Measurements from ENCODE around the gene TCEAL4. TPM values are rescaled to one million over a fixed set of nuclear protein-coding genes. Genes with fewer than 3 reads are reported as not detected.

The TCEAL4 gene
- polyA plus RNA-seq, 2 of the 4 experiments (the other 2 are of a cell fraction) = 57.2 to 195 TPM

DNA sequence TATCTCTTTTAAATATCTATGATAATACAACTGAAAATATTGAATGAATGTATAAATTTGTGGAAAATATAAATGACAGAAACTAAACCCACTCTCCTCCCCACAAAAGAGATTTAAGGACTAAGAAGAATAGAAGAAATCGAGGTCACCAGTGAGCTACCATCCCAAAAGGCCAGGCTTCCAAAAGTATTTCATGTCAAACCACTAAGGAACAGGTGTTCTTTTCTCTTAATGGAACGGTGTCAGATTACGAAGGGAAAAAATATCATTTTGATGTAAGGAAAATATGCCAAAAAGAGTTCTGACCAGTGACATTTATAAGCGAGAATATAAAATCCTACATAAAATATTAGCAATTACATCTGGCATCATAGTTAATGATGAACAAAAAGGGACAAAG lies 13.6 kb upstream of the TCEAL4 start:
- no peaks in the 10 kb centered on the region for H3K9me3 ChIP-seq
- no peak overlapping the region for H3K4me2 ChIP-seq
- POLR2A ChIA-PET = no interaction called here

DNA sequence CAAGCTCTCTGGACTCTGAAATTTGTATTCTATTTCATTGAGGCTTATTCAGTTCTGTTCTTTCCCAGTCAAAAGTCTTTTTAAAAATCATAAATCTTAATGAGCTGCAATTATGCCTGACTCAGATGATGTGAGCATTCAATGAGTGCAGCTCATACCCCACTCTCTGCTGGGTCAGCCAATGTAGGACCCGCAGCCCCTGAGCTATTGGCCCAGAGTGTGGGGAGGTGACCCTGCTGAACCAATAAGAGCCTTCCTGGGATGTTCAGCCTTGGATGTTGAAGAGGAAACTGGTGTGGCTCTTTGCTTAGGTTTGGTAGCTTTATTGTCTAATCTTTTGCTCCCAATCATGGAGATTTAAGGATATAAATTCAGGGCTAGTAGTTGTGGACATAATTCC lies 12.1 kb upstream of the TCEAL4 start:
- CTCF ChIA-PET = interaction anchor here (0.7 to 1.1 kb wide), 3 partner anchors 15 to 566 kb away, joined by 3 read pairs; no protein-coding TSS in a partner anchor
- Histone ChIP-seq H3K9me3 (no peaks in the 10 kb centered on the region), H3K4me2 (no peak overlapping the region), H3K4me1 (no peaks in the 10 kb centered on the region), H3K4me3 (no peak overlapping the region), H3K27ac (no peak overlapping the region)
- FAIRE-seq (peak; percentile 46), DNase-seq (ENCODE audit: low read depth in 1 of 2, low spot score in 1 of 2) (no peak), ATAC-seq (peak in 1 of 2 experiments; percentile 48; a peak in 1 of 6 replicates)
- WGBS (ENCODE audit: missing lambda C conversion rate) = 71% methylated on average over 1 of the region's 1 CpG
- POLR2A ChIA-PET = no interaction called here
- TF ChIP-seq BCL3 (IDR thresholded peaks at IDR 0.05) = no peak
- no peak for TF ChIP-seq CBX8 (IDR thresholded peaks at IDR 0.05)
- no peak for TF ChIP-seq FOXS1 (CRISPR knock-in tag; IDR thresholded peaks at IDR 0.05)
- no peak for TF ChIP-seq POLR2AphosphoS2 (conservative IDR thresholded peaks at IDR 0.05; ENCODE audit: low read length)
- no peak for TF ChIP-seq KDM5A (IDR thresholded peaks at IDR 0.05)
- no peak for TF ChIP-seq BHLHE40 (IDR thresholded peaks at IDR 0.05; ENCODE audit: low read depth, low read length)
- TF ChIP-seq RCOR1 (IDR thresholded peaks at IDR 0.05; ENCODE audit: low read depth, low read length) = no peak
- TF ChIP-seq JUNB (IDR thresholded peaks at IDR 0.05) = no peak
- no peak for TF ChIP-seq NPAS2 (CRISPR knock-in tag; IDR thresholded peaks at IDR 0.05; ENCODE audit: borderline replicate concordance)
- no peak for TF ChIP-seq NFE2L2 (conservative IDR thresholded peaks at IDR 0.05; ENCODE audit: low read length)
- TF ChIP-seq POLR2A (IDR thresholded peaks at IDR 0.05; ENCODE audit: low read length) = no peak

More for the DNA sequence above, 13.6 kb upstream of the TCEAL4 start:
- Histone ChIP-seq H3K27ac (no peak overlapping the region), H3K4me1 (no peaks in the 10 kb centered on the region), H3K4me3 (no peak overlapping the region)
- DNase-seq (ENCODE audit: low read depth in 1 of 2, low spot score in 1 of 2) (no peak), FAIRE-seq (no peak), ATAC-seq (no peak)
- WGBS (ENCODE audit: missing lambda C conversion rate) = 70% methylated on average over 4 of the region's 4 CpGs
- no peak for TF ChIP-seq BCL3 (IDR thresholded peaks at IDR 0.05)
- TF ChIP-seq CHD4 (IDR thresholded peaks at IDR 0.05; ENCODE audit: borderline replicate concordance) = no peak
- no peak for TF ChIP-seq TP53 (CRISPR knock-in tag; IDR thresholded peaks at IDR 0.05)
- TF ChIP-seq CBX2 (IDR thresholded peaks at IDR 0.05; ENCODE audit: borderline replicate concordance, low read depth) = no peak
- TF ChIP-seq EHF (CRISPR knock-in tag; IDR thresholded peaks at IDR 0.05) = no peak
- no peak for TF ChIP-seq HOXB5 (CRISPR knock-in tag; IDR thresholded peaks at IDR 0.05)
- TF ChIP-seq, protein P1, sequence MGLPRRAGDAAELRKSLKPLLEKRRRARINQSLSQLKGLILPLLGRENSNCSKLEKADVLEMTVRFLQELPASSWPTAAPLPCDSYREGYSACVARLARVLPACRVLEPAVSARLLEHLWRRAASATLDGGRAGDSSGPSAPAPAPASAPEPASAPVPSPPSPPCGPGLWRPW (IDR thresholded peaks at IDR 0.05) = no peak
- CTCF ChIA-PET = no interaction called here

- Histone ChIP-seq H3K4me1 (peaks cover 7% of the 10 kb centered on the region; the same call in 2 of the 3 replicates), H3K4me2 (peak overlapping the region; percentile 70), H3K4me3 (no peak overlapping the region; the same call in 2 of the 3 replicates), H3K27ac (peak overlapping the region in 1 of 2 experiments; percentile 99; a peak in 3 of 6 replicates), H3K9me3 (peaks cover 11% of the 10 kb centered on the region; the same call in 1 of the 3 replicates)
- ATAC-seq (no peak; a peak in 1 of 6 replicates), FAIRE-seq (peak; percentile 28), DNase-seq (ENCODE audit: low read depth in 1 of 2, low spot score in 1 of 2) (peak in 1 of 2 experiments; percentile 4)
- CTCF ChIA-PET = interaction anchor here (1.8 to 1.9 kb wide), 2 partner anchors 21 to 46 kb away, joined by 4 to 10 read pairs; no protein-coding TSS in a partner anchor
- TF ChIP-seq CBX2 (IDR thresholded peaks at IDR 0.05; ENCODE audit: borderline replicate concordance, low read depth) (no peak), HOXB5 (CRISPR knock-in tag; IDR thresholded peaks at IDR 0.05) (no peak), POLR2A (IDR thresholded peaks at IDR 0.05; ENCODE audit: low read length) (no peak), CBX8 (IDR thresholded peaks at IDR 0.05) (no peak), NPAS2 (CRISPR knock-in tag; IDR thresholded peaks at IDR 0.05; ENCODE audit: borderline replicate concordance) (no peak), ZNF302 (CRISPR knock-in tag; IDR thresholded peaks at IDR 0.05) (no peak), RFX5 (IDR thresholded peaks at IDR 0.05) (no peak), PBX3 (IDR thresholded peaks at IDR 0.05) (no peak), NFE2L2 (conservative IDR thresholded peaks at IDR 0.05; ENCODE audit: low read length) (no peak)
- TF ChIP-seq, protein P2, sequence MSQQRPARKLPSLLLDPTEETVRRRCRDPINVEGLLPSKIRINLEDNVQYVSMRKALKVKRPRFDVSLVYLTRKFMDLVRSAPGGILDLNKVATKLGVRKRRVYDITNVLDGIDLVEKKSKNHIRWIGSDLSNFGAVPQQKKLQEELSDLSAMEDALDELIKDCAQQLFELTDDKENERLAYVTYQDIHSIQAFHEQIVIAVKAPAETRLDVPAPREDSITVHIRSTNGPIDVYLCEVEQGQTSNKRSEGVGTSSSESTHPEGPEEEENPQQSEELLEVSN (IDR thresholded peaks at IDR 0.05; ENCODE audit: borderline replicate concordance, low read depth) = no peak
- WGBS (ENCODE audit: missing lambda C conversion rate) = 74% methylated on average over 3 of the region's 3 CpGs
- POLR2A ChIA-PET = interaction anchor here (1.9 kb wide), 1 partner anchor 45 kb away, joined by 7 read pairs; no protein-coding TSS in a partner anchor
Measured at GRCh38 chrX:103584596-103584995, 719 bp upstream of the TCEAL4 start.
